Measurements from ENCODE around the gene MYO7A. TPM values are rescaled to one million over a fixed set of nuclear protein-coding genes. Genes with fewer than 3 reads are reported as not detected.

Gene MYO7A
- total RNA-seq, 1 experiment from 2014 or later: 2.5 TPM

DNA sequence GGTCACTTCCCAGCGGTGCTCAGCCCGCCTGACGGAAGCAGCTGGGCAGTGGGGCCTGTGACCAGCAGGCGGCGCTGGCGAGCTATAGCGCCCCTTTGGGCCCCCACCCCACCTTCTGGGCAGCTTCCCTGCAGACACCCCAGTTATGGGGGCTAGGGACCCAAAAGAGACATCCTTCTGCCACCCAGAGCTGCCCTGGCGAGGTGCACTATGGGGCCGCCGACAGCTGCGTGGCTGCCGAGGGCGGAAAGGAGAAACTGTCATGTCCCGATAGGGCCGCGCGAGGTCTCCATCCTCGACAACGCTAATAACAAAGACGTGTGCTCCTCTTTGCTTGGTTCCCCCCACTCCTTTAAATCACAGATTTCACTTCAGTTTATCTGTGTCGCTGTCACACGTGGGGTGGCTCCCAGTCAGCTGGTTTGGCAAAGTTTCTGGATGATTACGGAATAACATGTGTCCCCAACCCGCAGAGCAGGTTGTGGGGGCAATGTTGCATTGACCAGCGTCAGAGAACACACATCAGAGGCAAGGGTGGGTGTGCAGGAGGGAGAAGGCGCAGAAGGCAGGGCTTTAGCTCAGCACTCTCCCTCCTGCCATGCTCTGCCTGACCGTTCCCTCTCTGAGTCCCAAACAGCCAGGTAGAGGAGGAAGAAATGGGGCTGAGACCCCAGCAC, 673 bp upstream of the MYO7A start (continued):
- TF ChIP-seq, protein P1, sequence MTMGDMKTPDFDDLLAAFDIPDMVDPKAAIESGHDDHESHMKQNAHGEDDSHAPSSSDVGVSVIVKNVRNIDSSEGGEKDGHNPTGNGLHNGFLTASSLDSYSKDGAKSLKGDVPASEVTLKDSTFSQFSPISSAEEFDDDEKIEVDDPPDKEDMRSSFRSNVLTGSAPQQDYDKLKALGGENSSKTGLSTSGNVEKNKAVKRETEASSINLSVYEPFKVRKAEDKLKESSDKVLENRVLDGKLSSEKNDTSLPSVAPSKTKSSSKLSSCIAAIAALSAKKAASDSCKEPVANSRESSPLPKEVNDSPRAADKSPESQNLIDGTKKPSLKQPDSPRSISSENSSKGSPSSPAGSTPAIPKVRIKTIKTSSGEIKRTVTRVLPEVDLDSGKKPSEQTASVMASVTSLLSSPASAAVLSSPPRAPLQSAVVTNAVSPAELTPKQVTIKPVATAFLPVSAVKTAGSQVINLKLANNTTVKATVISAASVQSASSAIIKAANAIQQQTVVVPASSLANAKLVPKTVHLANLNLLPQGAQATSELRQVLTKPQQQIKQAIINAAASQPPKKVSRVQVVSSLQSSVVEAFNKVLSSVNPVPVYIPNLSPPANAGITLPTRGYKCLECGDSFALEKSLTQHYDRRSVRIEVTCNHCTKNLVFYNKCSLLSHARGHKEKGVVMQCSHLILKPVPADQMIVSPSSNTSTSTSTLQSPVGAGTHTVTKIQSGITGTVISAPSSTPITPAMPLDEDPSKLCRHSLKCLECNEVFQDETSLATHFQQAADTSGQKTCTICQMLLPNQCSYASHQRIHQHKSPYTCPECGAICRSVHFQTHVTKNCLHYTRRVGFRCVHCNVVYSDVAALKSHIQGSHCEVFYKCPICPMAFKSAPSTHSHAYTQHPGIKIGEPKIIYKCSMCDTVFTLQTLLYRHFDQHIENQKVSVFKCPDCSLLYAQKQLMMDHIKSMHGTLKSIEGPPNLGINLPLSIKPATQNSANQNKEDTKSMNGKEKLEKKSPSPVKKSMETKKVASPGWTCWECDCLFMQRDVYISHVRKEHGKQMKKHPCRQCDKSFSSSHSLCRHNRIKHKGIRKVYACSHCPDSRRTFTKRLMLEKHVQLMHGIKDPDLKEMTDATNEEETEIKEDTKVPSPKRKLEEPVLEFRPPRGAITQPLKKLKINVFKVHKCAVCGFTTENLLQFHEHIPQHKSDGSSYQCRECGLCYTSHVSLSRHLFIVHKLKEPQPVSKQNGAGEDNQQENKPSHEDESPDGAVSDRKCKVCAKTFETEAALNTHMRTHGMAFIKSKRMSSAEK (CRISPR knock-in tag; IDR thresholded peaks at IDR 0.05; ENCODE audit: borderline replicate concordance): 0 out of 2 replicates have a peak, but pooled peaks have one; percentile 71
- TF ChIP-seq ZNF121 (CRISPR knock-in tag; IDR thresholded peaks at IDR 0.05) (no peak), TP53 (CRISPR knock-in tag; IDR thresholded peaks at IDR 0.05) (no peak), OVOL2 (CRISPR knock-in tag; IDR thresholded peaks at IDR 0.05; ENCODE audit: borderline replicate concordance) (no peak), KAT7 (CRISPR knock-in tag; IDR thresholded peaks at IDR 0.05; ENCODE audit: borderline replicate concordance) (no peak), NR1H2 (CRISPR knock-in tag; IDR thresholded peaks at IDR 0.05) (no peak), FOXJ3 (CRISPR knock-in tag; IDR thresholded peaks at IDR 0.05; ENCODE audit: borderline replicate concordance) (no peak), FOXP1 (CRISPR knock-in tag; IDR thresholded peaks at IDR 0.05; ENCODE audit: borderline replicate concordance) (no peak), ZNF416 (CRISPR knock-in tag; IDR thresholded peaks at IDR 0.05) (no peak; the same call in 1 of the 2 replicates), ATF1 (CRISPR knock-in tag; IDR thresholded peaks at IDR 0.05) (no peak), MXD4 (CRISPR knock-in tag; IDR thresholded peaks at IDR 0.05; ENCODE audit: borderline replicate concordance) (no peak), ETV6 (CRISPR knock-in tag; IDR thresholded peaks at IDR 0.05) (no peak), ZNF317 (CRISPR knock-in tag; IDR thresholded peaks at IDR 0.05; ENCODE audit: borderline replicate concordance, low read depth) (no peak), PRRX2 (CRISPR knock-in tag; IDR thresholded peaks at IDR 0.05) (no peak), TEAD1 (CRISPR knock-in tag; IDR thresholded peaks at IDR 0.05) (no peak), SMAD3 (CRISPR knock-in tag; IDR thresholded peaks at IDR 0.05; ENCODE audit: borderline replicate concordance) (no peak), ZNF138 (CRISPR knock-in tag; conservative IDR thresholded peaks at IDR 0.05) (no peak), JAZF1 (CRISPR knock-in tag; IDR thresholded peaks at IDR 0.05) (no peak), NR2C2 (CRISPR knock-in tag; IDR thresholded peaks at IDR 0.05) (no peak)
- TF ChIP-seq, protein P2, sequence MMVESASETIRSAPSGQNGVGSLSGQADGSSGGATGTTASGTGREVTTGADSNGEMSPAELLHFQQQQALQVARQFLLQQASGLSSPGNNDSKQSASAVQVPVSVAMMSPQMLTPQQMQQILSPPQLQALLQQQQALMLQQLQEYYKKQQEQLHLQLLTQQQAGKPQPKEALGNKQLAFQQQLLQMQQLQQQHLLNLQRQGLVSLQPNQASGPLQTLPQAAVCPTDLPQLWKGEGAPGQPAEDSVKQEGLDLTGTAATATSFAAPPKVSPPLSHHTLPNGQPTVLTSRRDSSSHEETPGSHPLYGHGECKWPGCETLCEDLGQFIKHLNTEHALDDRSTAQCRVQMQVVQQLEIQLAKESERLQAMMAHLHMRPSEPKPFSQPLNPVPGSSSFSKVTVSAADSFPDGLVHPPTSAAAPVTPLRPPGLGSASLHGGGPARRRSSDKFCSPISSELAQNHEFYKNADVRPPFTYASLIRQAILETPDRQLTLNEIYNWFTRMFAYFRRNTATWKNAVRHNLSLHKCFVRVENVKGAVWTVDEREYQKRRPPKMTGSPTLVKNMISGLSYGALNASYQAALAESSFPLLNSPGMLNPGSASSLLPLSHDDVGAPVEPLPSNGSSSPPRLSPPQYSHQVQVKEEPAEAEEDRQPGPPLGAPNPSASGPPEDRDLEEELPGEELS (CRISPR knock-in tag; IDR thresholded peaks at IDR 0.05): no peak
- TF ChIP-seq, protein P3, sequence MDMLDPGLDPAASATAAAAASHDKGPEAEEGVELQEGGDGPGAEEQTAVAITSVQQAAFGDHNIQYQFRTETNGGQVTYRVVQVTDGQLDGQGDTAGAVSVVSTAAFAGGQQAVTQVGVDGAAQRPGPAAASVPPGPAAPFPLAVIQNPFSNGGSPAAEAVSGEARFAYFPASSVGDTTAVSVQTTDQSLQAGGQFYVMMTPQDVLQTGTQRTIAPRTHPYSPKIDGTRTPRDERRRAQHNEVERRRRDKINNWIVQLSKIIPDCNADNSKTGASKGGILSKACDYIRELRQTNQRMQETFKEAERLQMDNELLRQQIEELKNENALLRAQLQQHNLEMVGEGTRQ (CRISPR knock-in tag; IDR thresholded peaks at IDR 0.05): no peak
- TF ChIP-seq, protein P4, sequence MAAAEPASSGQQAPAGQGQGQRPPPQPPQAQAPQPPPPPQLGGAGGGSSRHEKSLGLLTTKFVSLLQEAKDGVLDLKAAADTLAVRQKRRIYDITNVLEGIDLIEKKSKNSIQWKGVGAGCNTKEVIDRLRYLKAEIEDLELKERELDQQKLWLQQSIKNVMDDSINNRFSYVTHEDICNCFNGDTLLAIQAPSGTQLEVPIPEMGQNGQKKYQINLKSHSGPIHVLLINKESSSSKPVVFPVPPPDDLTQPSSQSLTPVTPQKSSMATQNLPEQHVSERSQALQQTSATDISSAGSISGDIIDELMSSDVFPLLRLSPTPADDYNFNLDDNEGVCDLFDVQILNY (CRISPR knock-in tag; IDR thresholded peaks at IDR 0.05): peak; percentile 62; the same call in 1 of the 2 replicates
- TF ChIP-seq, protein P5, sequence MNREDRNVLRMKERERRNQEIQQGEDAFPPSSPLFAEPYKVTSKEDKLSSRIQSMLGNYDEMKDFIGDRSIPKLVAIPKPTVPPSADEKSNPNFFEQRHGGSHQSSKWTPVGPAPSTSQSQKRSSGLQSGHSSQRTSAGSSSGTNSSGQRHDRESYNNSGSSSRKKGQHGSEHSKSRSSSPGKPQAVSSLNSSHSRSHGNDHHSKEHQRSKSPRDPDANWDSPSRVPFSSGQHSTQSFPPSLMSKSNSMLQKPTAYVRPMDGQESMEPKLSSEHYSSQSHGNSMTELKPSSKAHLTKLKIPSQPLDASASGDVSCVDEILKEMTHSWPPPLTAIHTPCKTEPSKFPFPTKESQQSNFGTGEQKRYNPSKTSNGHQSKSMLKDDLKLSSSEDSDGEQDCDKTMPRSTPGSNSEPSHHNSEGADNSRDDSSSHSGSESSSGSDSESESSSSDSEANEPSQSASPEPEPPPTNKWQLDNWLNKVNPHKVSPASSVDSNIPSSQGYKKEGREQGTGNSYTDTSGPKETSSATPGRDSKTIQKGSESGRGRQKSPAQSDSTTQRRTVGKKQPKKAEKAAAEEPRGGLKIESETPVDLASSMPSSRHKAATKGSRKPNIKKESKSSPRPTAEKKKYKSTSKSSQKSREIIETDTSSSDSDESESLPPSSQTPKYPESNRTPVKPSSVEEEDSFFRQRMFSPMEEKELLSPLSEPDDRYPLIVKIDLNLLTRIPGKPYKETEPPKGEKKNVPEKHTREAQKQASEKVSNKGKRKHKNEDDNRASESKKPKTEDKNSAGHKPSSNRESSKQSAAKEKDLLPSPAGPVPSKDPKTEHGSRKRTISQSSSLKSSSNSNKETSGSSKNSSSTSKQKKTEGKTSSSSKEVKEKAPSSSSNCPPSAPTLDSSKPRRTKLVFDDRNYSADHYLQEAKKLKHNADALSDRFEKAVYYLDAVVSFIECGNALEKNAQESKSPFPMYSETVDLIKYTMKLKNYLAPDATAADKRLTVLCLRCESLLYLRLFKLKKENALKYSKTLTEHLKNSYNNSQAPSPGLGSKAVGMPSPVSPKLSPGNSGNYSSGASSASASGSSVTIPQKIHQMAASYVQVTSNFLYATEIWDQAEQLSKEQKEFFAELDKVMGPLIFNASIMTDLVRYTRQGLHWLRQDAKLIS (CRISPR knock-in tag; IDR thresholded peaks at IDR 0.05; ENCODE audit: borderline replicate concordance): no peak
- TF ChIP-seq, protein P6, sequence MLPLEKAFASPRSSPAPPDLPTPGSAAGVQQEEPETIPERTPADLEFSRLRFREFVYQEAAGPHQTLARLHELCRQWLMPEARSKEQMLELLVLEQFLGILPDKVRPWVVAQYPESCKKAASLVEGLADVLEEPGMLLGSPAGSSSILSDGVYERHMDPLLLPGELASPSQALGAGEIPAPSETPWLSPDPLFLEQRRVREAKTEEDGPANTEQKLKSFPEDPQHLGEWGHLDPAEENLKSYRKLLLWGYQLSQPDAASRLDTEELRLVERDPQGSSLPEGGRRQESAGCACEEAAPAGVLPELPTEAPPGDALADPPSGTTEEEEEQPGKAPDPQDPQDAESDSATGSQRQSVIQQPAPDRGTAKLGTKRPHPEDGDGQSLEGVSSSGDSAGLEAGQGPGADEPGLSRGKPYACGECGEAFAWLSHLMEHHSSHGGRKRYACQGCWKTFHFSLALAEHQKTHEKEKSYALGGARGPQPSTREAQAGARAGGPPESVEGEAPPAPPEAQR (CRISPR knock-in tag; IDR thresholded peaks at IDR 0.05): no peak
- TF ChIP-seq, protein P7, sequence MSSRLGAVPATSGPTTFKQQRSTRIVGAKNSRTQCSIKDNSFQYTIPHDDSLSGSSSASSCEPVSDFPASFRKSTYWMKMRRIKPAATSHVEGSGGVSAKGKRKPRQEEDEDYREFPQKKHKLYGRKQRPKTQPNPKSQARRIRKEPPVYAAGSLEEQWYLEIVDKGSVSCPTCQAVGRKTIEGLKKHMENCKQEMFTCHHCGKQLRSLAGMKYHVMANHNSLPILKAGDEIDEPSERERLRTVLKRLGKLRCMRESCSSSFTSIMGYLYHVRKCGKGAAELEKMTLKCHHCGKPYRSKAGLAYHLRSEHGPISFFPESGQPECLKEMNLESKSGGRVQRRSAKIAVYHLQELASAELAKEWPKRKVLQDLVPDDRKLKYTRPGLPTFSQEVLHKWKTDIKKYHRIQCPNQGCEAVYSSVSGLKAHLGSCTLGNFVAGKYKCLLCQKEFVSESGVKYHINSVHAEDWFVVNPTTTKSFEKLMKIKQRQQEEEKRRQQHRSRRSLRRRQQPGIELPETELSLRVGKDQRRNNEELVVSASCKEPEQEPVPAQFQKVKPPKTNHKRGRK (CRISPR knock-in tag; IDR thresholded peaks at IDR 0.05; ENCODE audit: borderline replicate concordance): no peak
